Measurements from ENCODE around the gene TOP1. TPM values are rescaled to one million over a fixed set of nuclear protein-coding genes. Genes with fewer than 3 reads are reported as not detected.

The TOP1 gene
- total RNA-seq (2013) = 19.0 TPM
- polyA plus RNA-seq (10 to 100 TPM in 2 of 3 donors, 1 to 10 TPM in 1; 6.9 to 11.5 (median 11.5) TPM), polyA minus RNA-seq (8.0 and 14.8 TPM in 2 replicates), total RNA-seq (93.2 to 216 (median 121) reads per million in 11 experiments)

- Mint-ChIP-seq H3K27me3 (ENCODE audit: low read depth in 3 of 3) (peaks cover 0 to 2% (median 0%) of the 10 kb centered on the region in 3 donors), H3K27ac (peak within 1 kb of the TSS; percentile 92 to 98 (median 97)), H3K9me3 (peaks cover 0 to 2% (median 0%) of the 10 kb centered on the region in 7 donors), H3K4me1 (peaks cover 44% of the 10 kb centered on the region), H3K4me3 (peak within 1 kb of the TSS; percentile 88 to 90), H3K36me3 (peaks cover 29% of the 10 kb centered on the region in 2 donors)
- H3K4me3 ChIP-seq (replicated peaks in 1 of 3; ENCODE audit: low read depth in 2 of 3, low read length in 3 of 3) = peak within 1 kb of the TSS; percentile 76 to 88 (median 83)
- DNase-seq = peak; percentile 100
- WGBS (ENCODE audit: insufficient coverage) = under 1% methylated on average over 82 of the region's 85 CpGs
- H3K9me3 ChIP-seq (replicated peaks in 1 of 2; ENCODE audit: control insufficient read depth in 1 of 2, insufficient read depth in 1 of 2, low read length in 2 of 2) = no peaks in the 10 kb centered on the region
- peak within 1 kb of the TSS; percentile 77 to 95 for H3K27ac ChIP-seq (ENCODE audit: low read depth in 1 of 2, low read length in 2 of 2)
- intact Hi-C loops (cut with micrococcal nuclease) = loop anchor here (5.0 kb wide), 2 partner anchors 34 to 36 kb away; no protein-coding TSS in a partner anchor
- peaks cover 34 to 48% of the 10 kb centered on the region in 2 donors for H3K4me1 ChIP-seq (ENCODE audit: control insufficient read depth in 1 of 2, insufficient read depth in 2 of 2, low read length in 2 of 2)
- peaks cover 50% of the 10 kb centered on the region for H3K79me2 ChIP-seq (ENCODE audit: insufficient read depth, low read length)
- peaks cover 4 to 11% of the 10 kb centered on the region in 2 donors for H3K36me3 ChIP-seq (replicated peaks in 1 of 2; ENCODE audit: control insufficient read depth in 1 of 2, insufficient read depth in 2 of 2, low read length in 2 of 2)
- no peak for TF ChIP-seq CTCF (IDR thresholded peaks at IDR 0.05)
- H3K27me3 ChIP-seq (ENCODE audit: control insufficient read depth in 2 of 2, insufficient read depth in 2 of 2, low read length in 2 of 2) = no peaks in the 10 kb centered on the region
- peak within 1 kb of the TSS; percentile 100 for H3K9ac ChIP-seq (ENCODE audit: insufficient read depth, low read length, poor library complexity, severe bottlenecking)
- peaks cover 46% of the 10 kb centered on the region for H4K20me1 ChIP-seq (ENCODE audit: insufficient read depth, low read length)
- H3K4me2 ChIP-seq (replicated peaks; ENCODE audit: extremely low read depth, low read length, poor library complexity, severe bottlenecking) = peak within 1 kb of the TSS; percentile 84
- H2AFZ ChIP-seq (ENCODE audit: insufficient read depth, low read depth, low read length, poor library complexity, severe bottlenecking) = peak within 1 kb of the TSS; percentile 76
These were observed at the start of gene TOP1 for GRCh38 chr20:41028359-41029149. Gene TOP1 (plus strand): TSS chr20:41028822. CDS start chr20:41029068, 246 bp downstream.

- intact Hi-C loops (cut with micrococcal nuclease) = no loop called here
- Mint-ChIP-seq H3K4me3 (no peak overlapping the region), H3K4me1 (peaks cover 10% of the 10 kb centered on the region), H3K27ac (no peak overlapping the region), H3K27me3 (ENCODE audit: low read depth in 3 of 3) (peaks cover 9 to 18% (median 11%) of the 10 kb centered on the region in 3 donors), H3K36me3 (no peaks in the 10 kb centered on the region), H3K9me3 (peaks cover 10 to 28% (median 16%) of the 10 kb centered on the region in 7 donors)
- Histone ChIP-seq H3K36me3 (replicated peaks in 1 of 2; ENCODE audit: control insufficient read depth in 1 of 2, insufficient read depth in 2 of 2, low read length in 2 of 2) (no peaks in the 10 kb centered on the region), H3K4me3 (replicated peaks in 1 of 3; ENCODE audit: low read depth in 2 of 3, low read length in 3 of 3) (no peak overlapping the region), H3K9me3 (replicated peaks in 1 of 2; ENCODE audit: control insufficient read depth in 1 of 2, insufficient read depth in 1 of 2, low read length in 2 of 2) (peaks cover 3 to 18% of the 10 kb centered on the region in 2 donors), H3K27ac (ENCODE audit: low read depth in 1 of 2, low read length in 2 of 2) (no peak overlapping the region), H3K79me2 (ENCODE audit: insufficient read depth, low read length) (no peaks in the 10 kb centered on the region), H4K20me1 (ENCODE audit: insufficient read depth, low read length) (no peaks in the 10 kb centered on the region), H3K9ac (ENCODE audit: insufficient read depth, low read length, poor library complexity, severe bottlenecking) (no peak overlapping the region), H2AFZ (ENCODE audit: insufficient read depth, low read depth, low read length, poor library complexity, severe bottlenecking) (no peak overlapping the region), H3K27me3 (ENCODE audit: control insufficient read depth in 2 of 2, insufficient read depth in 2 of 2, low read length in 2 of 2) (peaks cover 0 to 1% of the 10 kb centered on the region in 2 donors), H3K4me2 (replicated peaks; ENCODE audit: extremely low read depth, low read length, poor library complexity, severe bottlenecking) (no peak overlapping the region), H3K4me1 (ENCODE audit: control insufficient read depth in 1 of 2, insufficient read depth in 2 of 2, low read length in 2 of 2) (peaks cover 0 to 8% of the 10 kb centered on the region in 2 donors)
- 94% methylated on average over 2 of the region's 2 CpGs for WGBS (ENCODE audit: insufficient coverage)
- TF ChIP-seq CTCF (IDR thresholded peaks at IDR 0.05) = no peak
- DNase-seq = no peak
These were observed 49.4 kb upstream of the TOP1 start for GRCh38 chr20:40979247-40979646.

Measured in CD14-positive monocyte (primary cell).